Globus pallidus (tissue), 1 donor: ENCODE results near the gene AFF1.
"Not testable (repeated sequence)": the region's sequence is repeated elsewhere in the genome, so short reads cannot be mapped to it uniquely, and the experiment has no call there.

ENCODE experiments used
- DNase-seq: peaks from one replicate; pipeline ENCODE4 v3.0.0-alpha.2; 2015; ENCODE audit warnings: low spot score

The AFF1 gene

GRCh38 chr4:87085732-87086131 lies 150.9 kb downstream of the AFF1 start:
- not testable (repeated sequence) for DNase-seq

GRCh38 chr4:87086143-87086805 lies 151.5 kb downstream of the AFF1 start:
- DNase-seq = no peak

GRCh38 chr4:87087015-87087414 lies 152.2 kb downstream of the AFF1 start:
- no peak for DNase-seq

- DNase-seq = no peak
Measured at GRCh38 chr4:87087420-87087819, 152.6 kb downstream of the AFF1 start.

- DNase-seq = no peak
Measured at GRCh38 chr4:87088186-87088585, 153.4 kb downstream of the AFF1 start.

GRCh38 chr4:87089368-87089767 lies 154.6 kb downstream of the AFF1 start:
- DNase-seq = no peak

- no peak for DNase-seq
Measured at GRCh38 chr4:87090305-87090704, 155.5 kb downstream of the AFF1 start.

- no peak for DNase-seq
Measured at GRCh38 chr4:87092389-87093141, 157.8 kb downstream of the AFF1 start.

GRCh38 chr4:87093443-87094123 lies 158.8 kb downstream of the AFF1 start:
- DNase-seq = peak; percentile 59

- no peak for DNase-seq
Measured at GRCh38 chr4:87097075-87097474, 162.3 kb downstream of the AFF1 start.

- no peak for DNase-seq
Measured at GRCh38 chr4:87100168-87100567, 165.4 kb downstream of the AFF1 start.

GRCh38 chr4:87101543-87102199 lies 166.9 kb downstream of the AFF1 start:
- no peak for DNase-seq

GRCh38 chr4:87103086-87103485 lies 168.3 kb downstream of the AFF1 start:
- no peak for DNase-seq

GRCh38 chr4:87103691-87104187 lies 168.9 kb downstream of the AFF1 start:
- no peak for DNase-seq

GRCh38 chr4:87105101-87105845 lies 170.5 kb downstream of the AFF1 start:
- no peak for DNase-seq

- DNase-seq = no peak
Measured at GRCh38 chr4:87108142-87108546, 173.3 kb downstream of the AFF1 start.

- no peak for DNase-seq
Measured at GRCh38 chr4:87109121-87109520, 174.3 kb downstream of the AFF1 start.

GRCh38 chr4:87109945-87110344 lies 175.1 kb downstream of the AFF1 start:
- DNase-seq = no peak

- DNase-seq = no peak
Measured at GRCh38 chr4:87112063-87112462, 177.3 kb downstream of the AFF1 start.

- no peak for DNase-seq
Measured at GRCh38 chr4:87114245-87115062, 179.6 kb downstream of the AFF1 start.

GRCh38 chr4:87116231-87116630 lies 181.4 kb downstream of the AFF1 start:
- no peak for DNase-seq
